Kidney (tissue), 14 donors: ENCODE measurements around the gene CLEC4D. TPM values are rescaled to one million over a fixed set of nuclear protein-coding genes. Genes with fewer than 3 reads are reported as not detected.

ENCODE experiments used
- DNase-seq, 5 donors: peaks; one replicate each; pipeline ENCODE4 v3.0.0-alpha.2; 2013 to 2020
- FAIRE-seq: peaks from 2 replicates; lab custom pipeline; 2012; peaks lifted over from hg19 to GRCh38; lab: Jason Lieb, UNC
- H3K27ac ChIP-seq, 2 donors: one replicate each; pipeline ENCODE4 v1.7.0; 2013; ENCODE audit warnings: low read depth in 2 of 2, low read length in 2 of 2, inconsistent platforms in 1 of 2
- H3K27me3 ChIP-seq: one replicate; pipeline ENCODE4 v1.7.1; 2013; ENCODE audit warnings: low read length, inconsistent platforms; ENCODE audit not compliant: control insufficient read depth, insufficient read depth
- H3K36me3 ChIP-seq, 3 donors: one replicate each; pipeline versions ENCODE4 v1.7.0 to v1.7.1; 2013; ENCODE audit warnings: low read length in 3 of 3, control low read depth in 1 of 3, inconsistent platforms in 1 of 3; ENCODE audit not compliant: insufficient read depth in 3 of 3, control insufficient read depth in 2 of 3
- H3K4me1 ChIP-seq, 3 donors: one replicate each; pipeline versions ENCODE4 v1.7.0 to v1.7.1; 2013; ENCODE audit warnings: low read length in 3 of 3, inconsistent platforms in 1 of 3, low read depth in 1 of 3; ENCODE audit not compliant: control insufficient read depth in 2 of 3, insufficient read depth in 2 of 3
- H3K4me3 ChIP-seq, 3 donors: one replicate each; pipeline versions ENCODE4 v1.7.0 to v1.8.1; 2013; ENCODE audit warnings: low read length in 3 of 3, control low read depth in 1 of 3, inconsistent platforms in 1 of 3
- H3K9ac ChIP-seq, 3 donors: one replicate each; pipeline versions ENCODE4 v1.7.0 to v1.7.1; 2013; ENCODE audit warnings: low read length in 3 of 3, control low read depth in 1 of 3, inconsistent platforms in 1 of 3
- H3K9me3 ChIP-seq, 3 donors: one replicate each; pipeline versions ENCODE4 v1.7.0 to v1.7.1; 2013; ENCODE audit warnings: low read length in 3 of 3, control low read depth in 1 of 3, inconsistent platforms in 1 of 3; ENCODE audit not compliant: control insufficient read depth in 2 of 3, insufficient read depth in 1 of 3
- intact Hi-C: fragments of 100-400 bp; cut with DNase I; formaldehyde crosslinking; loops from one replicate; pipeline ENCODE4 v1.11.1; 2022
- polyA plus RNA-seq: library from polyadenylated mRNA; stranded (reverse); fragments of 350-450 nt; fragmentation: Illumina TruSeq; extraction: RNeasy Lipid Tissue Mini Kit (QIAGEN cat#74804); gene quantifications from one replicate; pipeline ENCODE4 v1.2.3, GENCODE V29; 2014; ENCODE audit warnings: low read depth, low replicate concordance; ENCODE audit not compliant: insufficient read depth
- total RNA-seq: library from RNA; stranded (reverse); fragmentation: NEBNext Ultra II Directional; extraction: Animal tissue kit (Norgen Biotek cat#: 25700); gene quantifications from one replicate; pipeline ENCODE4 v1.2.1, GENCODE V29; 2021
- TF ChIP-seq, protein P1 (sequence below): IDR thresholded peaks from 3 replicates; pipeline ENCODE4 v1.5.1; 2012; ENCODE audit warnings: mild to moderate bottlenecking, moderate library complexity, borderline replicate concordance; ENCODE audit not compliant: insufficient read depth; ENCODE audit errors: extremely low read depth
- donor health status: control.
- donor health status: control.
- donor health status: control.
- donor health status: control.
- donor health status: control.
- donor health status: DM: yes; HTN: yes; CAD: no.
- donor health status: Normal renal cell carcinoma (clear cell type).

CLEC4D gene
- total and polyA plus RNA-seq, 2 donors from 2014 or later, result 0.41 TPM; not detected in 1

DNA sequence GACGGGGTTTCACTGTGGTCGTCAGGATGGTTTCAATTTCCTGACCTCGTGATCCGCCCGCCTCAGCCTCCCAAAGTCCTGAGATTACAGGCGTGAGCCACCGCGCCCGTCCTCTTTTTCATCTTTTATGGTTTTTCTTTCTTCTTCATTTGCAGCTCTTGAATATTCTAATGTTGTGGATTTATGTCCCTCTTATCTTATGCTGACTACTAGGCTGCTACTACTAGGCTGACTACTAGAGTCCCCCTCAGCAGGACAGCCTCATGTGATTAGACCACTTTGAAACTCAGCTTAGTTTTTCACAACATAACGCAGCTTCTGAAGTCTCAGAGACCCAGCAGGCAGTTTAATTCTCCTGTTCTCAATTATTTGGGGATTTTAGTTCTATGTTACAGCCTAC is 28.3 kb downstream of the CLEC4D start:
- no peak for DNase-seq
- no peaks in the 10 kb centered on the region for H3K36me3 ChIP-seq
- intact Hi-C loops, result loop anchor here (10.0 kb wide), 1 partner anchor 503 kb away; no protein-coding TSS in a partner anchor
- TF ChIP-seq, protein P1, sequence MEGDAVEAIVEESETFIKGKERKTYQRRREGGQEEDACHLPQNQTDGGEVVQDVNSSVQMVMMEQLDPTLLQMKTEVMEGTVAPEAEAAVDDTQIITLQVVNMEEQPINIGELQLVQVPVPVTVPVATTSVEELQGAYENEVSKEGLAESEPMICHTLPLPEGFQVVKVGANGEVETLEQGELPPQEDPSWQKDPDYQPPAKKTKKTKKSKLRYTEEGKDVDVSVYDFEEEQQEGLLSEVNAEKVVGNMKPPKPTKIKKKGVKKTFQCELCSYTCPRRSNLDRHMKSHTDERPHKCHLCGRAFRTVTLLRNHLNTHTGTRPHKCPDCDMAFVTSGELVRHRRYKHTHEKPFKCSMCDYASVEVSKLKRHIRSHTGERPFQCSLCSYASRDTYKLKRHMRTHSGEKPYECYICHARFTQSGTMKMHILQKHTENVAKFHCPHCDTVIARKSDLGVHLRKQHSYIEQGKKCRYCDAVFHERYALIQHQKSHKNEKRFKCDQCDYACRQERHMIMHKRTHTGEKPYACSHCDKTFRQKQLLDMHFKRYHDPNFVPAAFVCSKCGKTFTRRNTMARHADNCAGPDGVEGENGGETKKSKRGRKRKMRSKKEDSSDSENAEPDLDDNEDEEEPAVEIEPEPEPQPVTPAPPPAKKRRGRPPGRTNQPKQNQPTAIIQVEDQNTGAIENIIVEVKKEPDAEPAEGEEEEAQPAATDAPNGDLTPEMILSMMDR, result no peak
- no peaks in the 10 kb centered on the region for H3K9me3 ChIP-seq
- no peak overlapping the region for H3K27ac ChIP-seq
- no peak overlapping the region for H3K9ac ChIP-seq
- FAIRE-seq, result no peak
- H3K27me3 ChIP-seq, result no peaks in the 10 kb centered on the region
- no peaks in the 10 kb centered on the region for H3K4me1 ChIP-seq
- no peak overlapping the region for H3K4me3 ChIP-seq

DNA sequence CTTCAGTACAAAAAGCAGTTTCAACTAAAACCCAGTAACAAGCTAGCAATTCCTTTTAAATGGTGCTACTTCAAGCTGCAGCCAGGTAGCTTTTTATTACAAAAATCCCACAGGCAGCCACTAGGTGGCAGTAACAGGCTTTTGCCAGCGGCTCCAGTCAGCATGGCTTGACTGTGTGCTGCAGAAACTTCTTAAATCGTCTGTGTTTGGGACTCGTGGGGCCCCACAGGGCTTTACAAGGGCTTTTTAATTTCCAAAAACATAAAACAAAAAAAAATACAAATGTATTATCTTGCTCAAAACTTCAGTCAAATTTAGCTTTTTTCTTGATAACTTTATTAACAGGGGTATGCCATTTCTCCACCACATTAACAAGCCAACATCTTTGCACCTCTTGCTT is 31.0 kb downstream of the CLEC4D start:
- Histone ChIP-seq H3K9ac (no peak overlapping the region), H3K27me3 (no peaks in the 10 kb centered on the region), H3K27ac (no peak overlapping the region), H3K4me1 (no peaks in the 10 kb centered on the region), H3K36me3 (no peaks in the 10 kb centered on the region), H3K4me3 (peak overlapping the region in 1 of 3 donors; percentile 11), H3K9me3 (no peaks in the 10 kb centered on the region)
- TF ChIP-seq, protein P1, result peak; percentile 87
- peak; percentile 53 for FAIRE-seq
- peak in 4 of 5 donors; percentile 75 to 89 (median 83) for DNase-seq
- intact Hi-C loops, result loop anchor here (10.0 kb wide), 1 partner anchor 501 kb away; no protein-coding TSS in a partner anchor

DNA sequence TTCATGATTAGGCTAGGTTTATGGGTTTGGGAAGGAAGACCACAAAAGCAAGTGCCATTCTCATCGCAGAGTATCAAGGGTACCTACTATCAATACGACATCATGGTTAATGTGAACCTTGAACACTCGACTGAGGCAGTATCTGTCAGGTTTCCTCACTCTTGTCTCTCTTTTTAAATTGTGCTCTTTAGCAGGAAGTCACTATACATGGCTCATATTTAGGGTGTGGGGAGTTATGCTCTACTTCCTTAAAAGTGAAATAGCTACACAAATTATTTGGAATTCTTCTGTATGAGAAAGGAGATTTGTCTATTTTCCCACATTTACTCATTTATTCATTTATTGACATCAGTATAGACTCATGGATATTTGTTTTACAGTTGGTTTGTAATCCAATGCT is 33.3 kb downstream of the CLEC4D start:
- intact Hi-C loops, result loop anchor here (10.0 kb wide), 1 partner anchor 498 kb away; no protein-coding TSS in a partner anchor
- no peaks in the 10 kb centered on the region for H3K36me3 ChIP-seq
- no peak overlapping the region for H3K27ac ChIP-seq
- DNase-seq (no peak), FAIRE-seq (no peak)
- TF ChIP-seq, protein P1, result no peak
- no peak overlapping the region for H3K4me3 ChIP-seq
- H3K4me1 ChIP-seq, result no peaks in the 10 kb centered on the region
- H3K9me3 ChIP-seq, result no peaks in the 10 kb centered on the region
- H3K27me3 ChIP-seq, result no peaks in the 10 kb centered on the region
- H3K9ac ChIP-seq, result no peak overlapping the region

DNA sequence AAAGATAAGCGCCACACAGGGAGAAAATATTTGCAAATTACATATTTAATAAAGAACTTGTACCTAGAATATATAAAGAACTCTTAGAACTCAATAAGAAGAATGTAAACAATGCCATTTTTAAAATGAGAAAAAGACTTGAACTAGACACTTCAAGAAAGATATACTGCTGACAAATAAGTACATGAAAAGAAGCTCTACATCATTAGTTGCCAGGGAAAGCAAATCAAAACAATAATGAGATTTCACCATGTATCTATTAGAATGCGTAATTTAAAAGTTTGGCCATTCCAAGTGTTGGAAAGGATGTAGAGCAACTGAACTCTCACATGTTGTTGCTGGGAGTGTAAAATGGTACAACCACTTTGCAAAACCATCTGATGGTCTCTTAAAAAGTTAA is 34.3 kb downstream of the CLEC4D start:
- TF ChIP-seq, protein P1, result no peak
- no peak for DNase-seq
- FAIRE-seq, result no peak
- no peaks in the 10 kb centered on the region for H3K27me3 ChIP-seq
- no peak overlapping the region for H3K27ac ChIP-seq
- no peaks in the 10 kb centered on the region for H3K36me3 ChIP-seq
- H3K9ac ChIP-seq, result no peak overlapping the region
- intact Hi-C loops, result loop anchor here (10.0 kb wide), 1 partner anchor 497 kb away; no protein-coding TSS in a partner anchor
- H3K9me3 ChIP-seq, result no peaks in the 10 kb centered on the region
- no peaks in the 10 kb centered on the region for H3K4me1 ChIP-seq
- H3K4me3 ChIP-seq, result no peak overlapping the region
